H7 (cell line): ENCODE results near the gene ZNF230. TPM values are rescaled to one million over a fixed set of nuclear protein-coding genes. Genes with fewer than 3 reads are reported as not detected.
A peak's percentile ranks its signal among the peaks of the same experiment; 100 is the strongest.

Source experiments
- DNase-seq: peaks from one replicate; pipeline ENCODE4 v3.0.0; 2012
- H3K27me3 ChIP-seq: 2 replicates; pipeline ENCODE4 v1.6.0; 2011; ENCODE audit warnings: mild to moderate bottlenecking, low read length; ENCODE audit not compliant: control insufficient read depth, insufficient read depth
- H3K36me3 ChIP-seq: replicated peaks from 2 replicates; pipeline ENCODE4 v1.5.1; 2011; ENCODE audit warnings: low read length; ENCODE audit not compliant: control insufficient read depth, insufficient read depth
- H3K4me3 ChIP-seq: 2 replicates; pipeline ENCODE4 v1.5.1; 2011; ENCODE audit warnings: low read depth, mild to moderate bottlenecking, control low read depth, low read length, moderate library complexity; ENCODE audit not compliant: insufficient read depth
- total RNA-seq: library from RNA; depleted of rRNA; stranded (reverse); fragments of >200 nt; shearing (Covaris generic); gene quantifications from 2 replicates; pipeline ENCODE4 v1.2.3, GENCODE V29; 2014; rRNA removed

ZNF230 gene
- 1.4 and 3.2 TPM in 2 replicates for total RNA-seq

DNA sequence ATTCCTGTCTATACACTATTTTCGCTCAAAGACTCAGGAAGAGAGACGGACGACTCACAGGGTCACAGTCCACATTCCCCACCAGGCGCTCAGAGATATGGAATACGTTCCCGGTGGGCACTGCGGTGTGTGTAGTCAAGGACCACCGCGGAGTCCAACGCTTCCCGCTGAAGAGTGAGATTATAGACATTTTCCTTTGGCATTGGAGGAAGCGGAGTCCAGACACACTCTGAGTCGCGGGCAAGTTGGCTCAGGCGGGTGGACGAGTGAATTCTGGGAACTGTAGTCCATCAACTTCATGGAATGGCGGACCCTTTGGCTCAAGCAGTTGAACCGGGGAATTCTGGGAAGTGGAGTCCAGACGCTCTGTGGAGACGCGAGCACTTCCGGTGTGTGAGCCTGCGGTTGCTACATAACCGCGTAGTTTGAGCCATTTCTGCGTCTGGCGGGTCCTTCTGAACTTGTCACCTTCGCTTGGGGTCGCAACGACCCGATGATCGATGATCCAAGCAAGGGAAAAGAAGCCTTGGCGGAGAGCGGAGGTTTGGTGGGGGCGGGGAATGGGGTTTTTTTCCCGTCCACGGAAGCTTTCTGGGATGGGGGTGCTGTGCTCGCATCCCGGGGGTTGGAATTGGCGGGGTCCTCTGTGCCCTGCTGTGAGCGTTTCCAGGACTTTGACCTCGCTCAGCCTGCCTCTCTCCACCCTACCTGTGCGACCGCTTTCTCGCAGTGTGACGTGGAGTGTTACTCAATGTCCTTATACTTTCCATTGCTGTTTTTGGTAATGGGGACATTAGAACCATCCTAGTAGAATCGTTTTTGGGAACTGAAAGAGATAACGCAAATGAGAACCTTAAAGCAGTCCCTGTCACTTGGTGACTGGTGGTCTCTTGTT, at the start of gene ZNF230:
ZNF230 (plus strand) TSS at position 392 of the 895 bp plus-strand sequence. CDS start 4,122 bp downstream, outside the sequence.
- Histone ChIP-seq H3K36me3 (no peaks in the 10 kb centered on the region), H3K4me3 (peak within 1 kb of the TSS; percentile 62), H3K27me3 (no peaks in the 10 kb centered on the region; the same call in 1 of the 2 replicates)
- peak; percentile 75 for DNase-seq

DNA sequence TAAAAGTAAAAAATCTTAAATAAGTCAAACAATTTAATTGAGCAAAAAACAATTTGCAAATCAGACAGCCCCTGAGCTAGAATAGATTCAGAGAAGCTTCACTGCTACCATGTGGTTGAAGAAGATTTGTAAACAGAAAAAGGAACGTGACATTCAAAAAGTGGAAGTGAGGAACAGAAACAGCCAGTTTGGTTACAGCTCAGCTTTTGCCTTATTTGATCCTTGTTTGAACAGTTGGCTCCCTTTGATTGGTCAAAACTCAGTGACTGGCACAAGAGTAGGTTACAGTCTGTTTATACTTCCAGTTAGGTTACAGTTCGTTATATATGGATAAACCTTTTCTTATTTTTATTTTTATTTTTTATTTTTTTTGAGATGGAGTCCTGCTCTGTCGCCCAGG, 45.9 kb upstream of the ZNF230 start:
- H3K36me3 ChIP-seq: no peaks in the 10 kb centered on the region; the same call in 1 of the 2 replicates
- no peak for DNase-seq
- H3K27me3 ChIP-seq: no peaks in the 10 kb centered on the region
- no peak overlapping the region for H3K4me3 ChIP-seq

DNA sequence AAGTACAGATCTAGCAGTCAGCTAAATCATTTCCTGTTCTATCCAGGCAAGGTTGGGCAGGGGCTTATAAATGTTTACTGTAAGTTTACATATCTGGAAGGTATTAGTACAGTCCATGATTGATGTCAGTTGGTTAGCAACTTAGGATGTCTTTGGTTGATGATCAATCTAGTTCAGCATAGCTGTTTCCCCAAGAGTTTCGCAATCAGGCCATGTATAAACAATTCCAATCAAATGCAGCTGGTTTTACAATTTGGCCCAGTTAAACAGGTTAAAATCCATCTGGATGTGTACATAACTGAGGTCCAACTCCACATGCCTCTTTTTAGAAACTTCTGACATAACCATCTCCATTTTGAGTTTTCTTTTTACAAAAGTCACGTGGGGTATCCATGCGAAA, 44.9 kb upstream of the ZNF230 start:
- Histone ChIP-seq H3K27me3 (no peaks in the 10 kb centered on the region), H3K36me3 (peaks cover 2% of the 10 kb centered on the region), H3K4me3 (no peak overlapping the region)
- no peak for DNase-seq

DNA sequence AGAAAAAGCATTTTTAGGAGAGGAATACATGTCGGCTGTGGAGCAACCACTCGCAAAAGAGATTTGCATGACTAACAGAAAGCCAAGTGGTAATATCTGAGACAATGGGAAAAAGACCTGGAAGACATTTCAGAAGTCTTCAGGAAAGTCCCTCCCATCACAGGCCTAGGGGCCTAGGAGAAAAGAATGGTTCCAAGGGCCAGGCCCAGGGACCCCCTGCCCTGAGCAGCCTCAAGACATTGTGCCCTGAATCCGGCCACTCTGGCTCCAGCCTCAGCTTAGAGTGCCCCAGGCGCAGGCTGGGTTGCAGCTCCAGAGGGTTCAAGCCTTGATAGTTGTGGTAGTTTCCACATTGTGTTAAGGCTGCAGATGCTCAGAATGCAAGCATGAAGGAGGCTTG, 42.3 kb upstream of the ZNF230 start:
- DNase-seq: no peak
- Histone ChIP-seq H3K4me3 (no peak overlapping the region), H3K27me3 (no peaks in the 10 kb centered on the region), H3K36me3 (peaks cover 7% of the 10 kb centered on the region)

DNA sequence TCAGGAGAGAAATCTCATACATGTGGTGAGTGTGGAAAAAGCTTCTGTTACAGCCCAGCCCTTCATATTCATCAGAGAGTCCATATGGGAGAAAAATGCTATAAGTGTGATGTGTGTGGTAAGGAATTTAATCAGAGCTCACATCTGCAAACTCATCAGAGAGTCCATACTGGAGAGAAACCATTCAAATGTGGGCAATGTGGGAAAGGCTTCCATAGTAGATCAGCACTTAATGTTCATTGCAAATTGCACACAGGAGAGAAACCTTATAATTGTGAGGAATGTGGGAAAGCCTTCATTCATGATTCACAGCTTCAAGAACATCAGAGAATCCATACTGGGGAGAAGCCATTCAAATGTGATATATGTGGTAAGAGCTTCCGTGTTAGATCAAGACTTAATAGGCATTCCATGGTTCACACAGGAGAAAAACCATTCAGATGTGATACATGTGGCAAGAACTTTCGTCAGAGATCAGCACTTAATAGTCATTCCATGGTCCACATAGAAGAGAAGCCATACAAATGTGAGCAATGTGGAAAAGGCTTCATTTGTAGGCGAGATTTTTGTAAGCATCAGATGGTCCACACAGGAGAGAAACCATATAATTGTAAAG, 36.6 kb upstream of the ZNF230 start:
- H3K36me3 ChIP-seq: peaks cover 26% of the 10 kb centered on the region
- no peak for DNase-seq
- no peaks in the 10 kb centered on the region for H3K27me3 ChIP-seq
- no peak overlapping the region for H3K4me3 ChIP-seq

DNA sequence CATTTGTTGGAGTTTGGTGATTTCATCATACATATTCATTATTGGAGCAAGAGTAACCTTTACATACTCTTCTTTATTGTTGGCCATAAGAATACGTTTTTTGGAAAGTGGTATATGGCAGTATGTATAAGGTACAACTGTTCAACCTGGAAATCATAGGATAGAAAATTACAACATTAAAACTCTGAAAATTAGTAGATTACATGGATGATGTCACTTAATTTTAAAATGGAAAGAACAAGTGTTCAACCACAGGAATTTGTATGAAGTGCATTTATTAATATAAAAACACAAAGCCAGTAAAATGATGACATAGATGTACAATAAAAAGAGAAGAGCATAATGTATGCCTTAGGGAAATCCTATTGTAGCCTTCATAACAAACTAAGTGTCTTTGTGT, 26.0 kb upstream of the ZNF230 start:
- H3K36me3 ChIP-seq: no peaks in the 10 kb centered on the region
- H3K27me3 ChIP-seq: no peaks in the 10 kb centered on the region

DNA sequence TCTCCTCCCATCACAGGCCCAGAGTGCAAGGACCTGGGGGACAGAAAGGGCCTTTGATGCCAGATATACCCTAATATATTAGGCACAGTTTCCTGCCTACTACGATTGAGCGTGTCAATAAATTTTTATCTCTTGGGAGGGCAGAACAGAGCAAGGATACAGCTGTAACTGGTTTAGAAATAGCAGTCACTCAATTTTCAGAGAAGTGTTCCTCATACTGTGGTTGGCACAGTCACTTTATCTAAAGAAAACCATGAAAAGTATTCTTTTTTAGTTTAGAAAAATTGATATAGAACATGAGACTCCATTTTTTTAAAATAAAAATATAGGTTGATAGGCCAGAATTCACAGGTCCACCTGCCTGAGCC, 19.2 kb upstream of the ZNF230 start:
- Histone ChIP-seq H3K4me3 (no peak overlapping the region), H3K36me3 (no peaks in the 10 kb centered on the region), H3K27me3 (no peaks in the 10 kb centered on the region)
- no peak for DNase-seq

More for the DNA sequence above, 26.0 kb upstream of the ZNF230 start:
- no peak for DNase-seq
- no peak overlapping the region for H3K4me3 ChIP-seq

DNA sequence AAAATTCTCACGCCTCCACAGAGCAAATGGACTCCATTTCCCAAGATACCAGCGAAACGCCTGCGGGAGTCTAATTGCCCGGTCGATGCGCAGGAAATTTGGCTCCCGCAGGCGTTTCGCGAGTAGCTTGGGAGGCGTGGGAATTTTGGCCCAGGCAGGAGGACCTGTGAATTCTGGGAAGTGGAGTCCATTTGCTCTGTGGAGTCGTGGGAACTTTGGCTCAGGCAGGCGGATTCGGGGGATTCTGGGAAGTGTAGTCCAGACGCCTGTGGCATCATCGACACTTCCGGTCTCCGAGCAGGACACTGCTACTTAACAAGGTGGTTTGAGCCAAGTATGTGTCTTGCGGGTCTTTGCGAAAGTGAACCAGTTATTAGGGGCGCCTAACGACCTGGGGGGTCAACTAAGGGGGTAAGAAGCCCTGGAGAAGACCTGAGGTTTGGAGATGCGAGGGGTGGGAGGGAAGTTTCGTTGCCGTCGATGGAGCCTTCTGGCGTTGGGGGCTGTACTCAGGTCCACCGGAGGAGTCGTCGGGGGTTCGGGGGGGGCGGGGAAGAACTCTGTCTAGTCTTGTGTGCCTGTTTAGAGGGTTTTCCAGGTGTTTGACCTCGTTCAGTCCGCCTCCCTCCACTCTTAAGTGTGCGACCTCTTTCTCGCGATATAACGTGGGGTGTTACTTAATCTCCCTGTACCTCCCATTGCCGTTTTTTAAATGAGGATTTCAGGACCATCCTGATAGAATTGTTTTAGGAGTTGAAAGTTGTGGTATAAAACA, 18.7 kb upstream of the ZNF230 start, which contains the start of gene ZNF155:
ZNF155 (plus strand) TSS at position 277 of the 775 bp plus-strand sequence. CDS start 4,356 bp downstream, outside the sequence.
- no peaks in the 10 kb centered on the region for H3K27me3 ChIP-seq

DNA sequence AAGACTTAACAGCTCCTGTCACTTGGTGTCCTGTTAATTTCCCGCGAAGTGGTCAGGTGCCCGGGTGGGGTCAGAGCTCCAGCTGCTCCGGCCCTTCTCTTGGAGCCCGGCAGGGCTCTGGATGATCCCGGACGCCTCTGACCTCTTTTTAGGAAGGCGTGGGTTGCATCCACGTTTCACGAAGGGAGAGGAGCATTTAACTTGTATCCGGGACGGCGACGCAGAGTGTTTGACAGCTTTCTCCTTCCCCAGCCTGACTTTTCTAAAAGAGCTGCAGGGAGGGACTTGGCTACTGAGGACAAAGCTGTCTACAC, 18.1 kb upstream of the ZNF230 start:
- no peaks in the 10 kb centered on the region; the same call in 1 of the 2 replicates for H3K36me3 ChIP-seq
- no peak for DNase-seq
- H3K4me3 ChIP-seq: peak overlapping the region; percentile 77
- H3K27me3 ChIP-seq: no peaks in the 10 kb centered on the region

More for the DNA sequence above, 18.7 kb upstream of the ZNF230 start, which contains the start of gene ZNF155:
- Histone ChIP-seq H3K4me3 (peak within 1 kb of the TSS; percentile 77), H3K36me3 (no peaks in the 10 kb centered on the region)
- peak; percentile 84 for DNase-seq

DNA sequence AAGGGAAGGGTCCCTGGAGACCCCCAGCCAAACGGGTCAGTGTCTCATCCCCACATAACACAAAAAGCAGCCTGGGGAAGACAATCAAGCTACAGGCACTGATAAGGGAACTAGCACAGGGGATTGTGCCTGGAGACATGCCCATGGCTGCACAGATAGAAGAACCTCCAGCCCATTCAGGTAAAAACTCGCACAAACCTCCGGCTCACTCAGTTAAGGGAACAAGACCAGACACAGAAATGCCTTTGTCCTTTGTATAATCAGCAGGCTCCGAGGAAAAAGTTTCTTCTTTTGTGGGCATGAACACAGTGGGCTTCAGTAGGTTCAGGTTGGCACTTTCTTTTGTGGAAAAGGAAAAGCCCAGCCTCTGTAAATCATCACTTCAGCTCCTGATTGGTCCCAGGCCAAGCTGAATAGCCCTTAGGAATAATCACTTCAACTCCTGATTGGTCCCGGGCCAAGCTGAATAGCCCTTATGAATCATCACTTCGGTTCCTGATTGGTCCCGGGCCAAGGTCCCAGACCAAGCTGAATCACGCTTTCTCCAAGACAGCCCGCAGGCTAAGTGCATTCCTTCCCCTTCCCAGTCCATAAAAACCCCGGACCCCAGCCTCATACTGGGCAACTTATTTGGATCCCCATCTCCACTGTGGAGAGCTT, 5.0 kb upstream of the ZNF230 start:
- Histone ChIP-seq H3K27me3 (no peaks in the 10 kb centered on the region), H3K4me3 (no peak overlapping the region), H3K36me3 (peaks cover 8% of the 10 kb centered on the region)
- DNase-seq: no peak

DNA sequence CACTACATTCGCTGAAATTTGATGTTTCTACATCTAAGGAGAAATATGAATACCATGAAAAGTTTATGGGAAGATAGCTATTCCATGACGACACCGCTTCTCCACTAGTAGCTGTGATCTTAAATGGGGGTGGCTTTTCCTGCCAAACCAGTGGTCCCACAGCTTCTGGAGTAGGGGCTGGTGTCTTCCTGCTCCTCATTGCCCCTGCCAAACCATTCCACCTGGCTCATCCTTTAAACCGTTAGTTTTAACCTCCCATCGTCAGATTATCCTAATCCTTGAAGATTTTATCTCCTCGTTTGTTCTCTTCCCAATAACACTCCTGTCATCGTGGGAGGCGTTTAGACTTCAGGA, 568 bp upstream of the ZNF230 start:
- no peaks in the 10 kb centered on the region for H3K36me3 ChIP-seq
- DNase-seq: no peak
- no peaks in the 10 kb centered on the region; the same call in 1 of the 2 replicates for H3K27me3 ChIP-seq
- H3K4me3 ChIP-seq: peak overlapping the region; percentile 62

DNA sequence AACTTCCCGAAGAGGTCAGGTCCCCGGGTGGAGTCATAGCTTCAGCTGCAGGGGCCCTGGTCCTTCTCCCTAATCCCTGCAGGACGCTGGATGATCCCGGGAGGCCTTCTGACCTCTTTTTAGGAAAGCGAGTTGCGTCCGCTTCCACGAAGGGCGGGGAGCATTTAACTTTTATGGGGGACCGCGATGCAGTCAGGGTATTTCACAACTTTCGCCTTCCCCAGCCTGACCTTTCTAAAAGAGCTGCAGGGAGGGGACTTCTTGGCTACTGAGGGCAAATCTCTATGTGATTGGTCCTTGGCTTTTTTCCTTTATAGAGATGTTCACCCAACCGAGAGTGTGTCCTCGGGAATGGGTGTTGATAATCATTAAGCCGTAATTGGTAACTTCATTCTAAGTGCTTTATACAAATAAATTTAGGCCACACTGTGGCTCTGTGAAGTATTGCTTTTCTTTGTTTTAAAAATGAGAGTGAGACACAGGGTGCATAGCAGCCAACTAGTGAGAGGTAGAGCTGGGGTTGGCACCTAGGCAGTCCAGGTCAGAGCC, 778 bp downstream of the ZNF230 start:
- DNase-seq: peak; percentile 13
- Histone ChIP-seq H3K4me3 (peak overlapping the region; percentile 62), H3K27me3 (no peaks in the 10 kb centered on the region; the same call in 1 of the 2 replicates), H3K36me3 (peaks cover 2% of the 10 kb centered on the region; the same call in 1 of the 2 replicates)

DNA sequence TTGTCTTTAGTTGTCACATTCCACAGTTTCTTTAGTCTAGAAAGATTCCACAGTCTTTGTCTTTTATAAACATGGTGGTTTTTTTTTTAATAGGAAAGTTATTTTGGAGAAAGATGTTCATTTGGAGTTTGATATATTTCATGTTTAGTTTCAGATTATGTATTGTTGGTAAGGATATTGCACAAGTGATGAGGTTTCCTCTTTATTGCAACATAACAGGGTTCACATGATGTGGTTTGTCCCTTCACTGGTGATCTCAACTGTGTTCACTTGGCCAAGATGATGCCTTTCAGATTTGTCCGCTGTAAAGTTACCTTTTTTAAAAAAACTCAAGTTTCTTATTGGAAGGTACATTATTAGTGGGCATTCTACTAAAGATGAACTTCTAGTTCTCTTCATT, 3.2 kb downstream of the ZNF230 start:
- H3K27me3 ChIP-seq: no peaks in the 10 kb centered on the region; the same call in 1 of the 2 replicates

DNA sequence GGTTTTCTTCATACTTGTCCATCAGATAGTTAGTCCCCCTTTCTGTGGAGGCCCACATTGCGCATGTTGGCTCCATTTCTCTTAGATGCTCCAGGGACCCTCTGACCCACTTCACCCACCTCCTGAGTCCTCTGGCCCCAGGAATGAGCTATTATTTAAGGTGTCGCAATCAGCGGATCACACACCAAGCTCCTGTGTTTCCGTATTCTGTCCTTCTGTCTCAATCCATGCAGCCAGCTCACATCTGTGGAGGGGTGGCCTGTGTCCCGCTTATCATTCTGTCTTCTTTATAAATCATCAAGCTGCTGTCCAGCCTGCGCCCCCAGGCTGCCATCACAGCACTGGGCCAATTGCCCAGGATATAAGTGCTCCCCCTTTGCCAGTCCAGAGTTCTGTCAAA, 4.7 kb downstream of the ZNF230 start:
- H3K4me3 ChIP-seq: no peak overlapping the region
- H3K36me3 ChIP-seq: peaks cover 14% of the 10 kb centered on the region
- no peaks in the 10 kb centered on the region; the same call in 1 of the 2 replicates for H3K27me3 ChIP-seq
- no peak for DNase-seq

More for the DNA sequence above, 3.2 kb downstream of the ZNF230 start:
- H3K36me3 ChIP-seq: peaks cover 13% of the 10 kb centered on the region
- DNase-seq: no peak
- H3K4me3 ChIP-seq: no peak overlapping the region
